Mucosa of descending colon (tissue), 3 donors: ENCODE measurements around the gene CHN2. TPM values are rescaled to one million over a fixed set of nuclear protein-coding genes. Genes with fewer than 3 reads are reported as not detected.

Experiments used
- ATAC-seq: fragments of 200-7000 bp; cut with Tn5 transposase; one replicate; pipeline ENCODE4 v1.9.1; 2020; ENCODE audit warnings: mild to moderate bottlenecking, moderate library complexity
- DNase-seq, 3 donors: peaks; one replicate each; pipeline ENCODE4 v3.0.0-alpha.2; 2020
- H3K36me3 ChIP-seq: fragments of 200-600 bp; one replicate; pipeline ENCODE4 v1.8.0; 2021; ENCODE audit warnings: low read depth, mild to moderate bottlenecking
- H3K4me1 ChIP-seq: fragments of 200-600 bp; one replicate; pipeline ENCODE4 v1.8.0; 2021; ENCODE audit warnings: low read depth, mild to moderate bottlenecking
- H3K4me3 ChIP-seq: fragments of 200-600 bp; one replicate; pipeline ENCODE4 v1.8.0; 2021; ENCODE audit warnings: mild to moderate bottlenecking
- H3K9me3 ChIP-seq: fragments of 200-600 bp; one replicate; pipeline ENCODE4 v1.8.0; 2021; ENCODE audit warnings: mild to moderate bottlenecking
- intact Hi-C, 2 donors: fragments of 100-400 bp; cut with DNase I in 1 of 2; cut with micrococcal nuclease in 1 of 2; formaldehyde crosslinking; loops; one replicate each; pipeline versions ENCODE4 v1.11.0 to v1.11.1; 2022; cut with DNase I, micrococcal nuclease
- total RNA-seq, 3 donors: library from RNA; stranded (reverse); fragmentation: NEBNext Ultra II Directional in 2 of 3; extraction: Animal tissue kit (Norgen Biotek cat#: 25700) in 2 of 3; gene quantifications; one replicate each; pipeline versions ENCODE4 v1.2.1 to v1.2.4, GENCODE V29; 2021 to 2023
- TF ChIP-seq, protein P1 (sequence below): fragments of 200-600 bp; IDR thresholded peaks from one replicate; pipeline ENCODE4 v1.8.0; 2022; ENCODE audit warnings: antibody characterized with exemption, mild to moderate bottlenecking
- donor health status: DM: no; HTN: no; CAD: no; lungs with moderate emphysema.
- donor health status: DM: no; HTN: no; CAD: no.
- donor health status: DM: no; HTN: yes; CAD: no.

CHN2 gene
- total RNA-seq, 3 donors from 2014 or later = 18.7 to 41.5 (median 27.6) TPM

DNA sequence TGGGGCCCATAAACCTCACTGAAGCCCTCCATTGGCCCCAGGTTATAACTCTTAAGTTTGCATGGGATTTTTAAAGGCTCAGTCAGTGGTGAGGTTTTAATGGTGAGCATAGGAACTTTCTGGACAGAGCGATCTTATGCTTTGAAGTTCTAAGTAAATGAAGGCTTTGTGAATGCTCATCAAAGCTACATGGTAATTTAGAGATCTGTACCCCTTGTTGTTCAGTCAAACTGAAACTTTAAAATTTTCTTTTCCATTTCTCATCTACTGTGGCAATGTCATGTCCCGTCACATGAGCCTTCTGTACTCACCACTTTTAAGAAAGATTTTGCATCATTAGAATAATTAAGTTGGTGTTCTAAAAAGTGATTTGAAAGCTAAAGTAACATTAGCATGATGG lies 39.9 kb downstream of the CHN2 start:
- Histone ChIP-seq H3K4me3 (no peak overlapping the region), H3K9me3 (no peaks in the 10 kb centered on the region), H3K36me3 (no peaks in the 10 kb centered on the region), H3K4me1 (no peaks in the 10 kb centered on the region)
- DNase-seq (no peak), ATAC-seq (no peak)
- intact Hi-C loops = no loop called here
- TF ChIP-seq, protein P1, sequence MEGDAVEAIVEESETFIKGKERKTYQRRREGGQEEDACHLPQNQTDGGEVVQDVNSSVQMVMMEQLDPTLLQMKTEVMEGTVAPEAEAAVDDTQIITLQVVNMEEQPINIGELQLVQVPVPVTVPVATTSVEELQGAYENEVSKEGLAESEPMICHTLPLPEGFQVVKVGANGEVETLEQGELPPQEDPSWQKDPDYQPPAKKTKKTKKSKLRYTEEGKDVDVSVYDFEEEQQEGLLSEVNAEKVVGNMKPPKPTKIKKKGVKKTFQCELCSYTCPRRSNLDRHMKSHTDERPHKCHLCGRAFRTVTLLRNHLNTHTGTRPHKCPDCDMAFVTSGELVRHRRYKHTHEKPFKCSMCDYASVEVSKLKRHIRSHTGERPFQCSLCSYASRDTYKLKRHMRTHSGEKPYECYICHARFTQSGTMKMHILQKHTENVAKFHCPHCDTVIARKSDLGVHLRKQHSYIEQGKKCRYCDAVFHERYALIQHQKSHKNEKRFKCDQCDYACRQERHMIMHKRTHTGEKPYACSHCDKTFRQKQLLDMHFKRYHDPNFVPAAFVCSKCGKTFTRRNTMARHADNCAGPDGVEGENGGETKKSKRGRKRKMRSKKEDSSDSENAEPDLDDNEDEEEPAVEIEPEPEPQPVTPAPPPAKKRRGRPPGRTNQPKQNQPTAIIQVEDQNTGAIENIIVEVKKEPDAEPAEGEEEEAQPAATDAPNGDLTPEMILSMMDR = no peak

DNA sequence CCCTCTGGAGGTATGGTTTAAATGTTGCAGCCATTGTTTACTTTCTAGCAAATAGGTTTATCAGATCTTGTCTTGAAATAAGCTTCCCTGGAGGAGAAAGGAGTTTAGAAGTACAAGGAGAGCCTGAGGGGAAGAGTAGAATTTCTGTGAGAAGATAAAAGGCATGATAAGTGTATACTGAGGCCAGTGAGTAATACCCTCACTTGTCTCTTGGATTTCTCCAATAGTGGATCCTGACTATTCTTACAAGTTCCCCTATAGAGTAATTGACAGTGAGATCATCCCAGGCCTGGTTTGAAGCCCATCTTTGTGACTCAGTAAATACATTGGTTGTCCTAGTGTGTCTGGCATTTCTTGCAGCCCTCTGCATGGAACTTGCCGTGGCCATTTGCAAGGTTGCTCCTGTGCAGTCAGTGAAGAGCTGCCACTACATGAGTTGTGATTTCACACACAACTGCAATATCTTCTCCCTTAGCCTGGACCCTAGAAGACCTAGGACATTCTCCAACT lies 41.6 kb downstream of the CHN2 start:
- no peak for DNase-seq
- no peak for ATAC-seq
- Histone ChIP-seq H3K36me3 (no peaks in the 10 kb centered on the region), H3K9me3 (no peaks in the 10 kb centered on the region), H3K4me1 (no peaks in the 10 kb centered on the region), H3K4me3 (no peak overlapping the region)
- intact Hi-C loops = no loop called here
- TF ChIP-seq, protein P1 = no peak

DNA sequence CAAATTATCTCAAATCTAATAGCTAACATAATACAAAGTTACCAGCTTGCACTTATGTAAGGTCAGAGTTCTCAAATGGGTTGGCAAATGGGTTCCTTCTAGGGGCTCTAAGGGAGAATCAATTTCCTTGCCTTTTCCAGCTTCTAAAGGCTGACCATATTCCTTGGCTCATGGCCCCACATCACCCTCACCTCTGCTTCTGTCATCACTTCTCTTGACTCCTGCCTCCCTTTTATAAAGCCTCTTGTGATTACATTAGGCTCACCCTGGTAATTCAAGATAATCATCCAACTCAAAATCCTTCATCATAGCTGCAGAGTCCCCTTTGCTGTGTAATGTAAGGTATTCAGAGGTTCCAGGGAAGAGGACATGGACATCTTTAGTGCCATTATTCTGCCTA lies 42.1 kb downstream of the CHN2 start:
- ATAC-seq = no peak
- TF ChIP-seq, protein P1 = no peak
- H3K4me1 ChIP-seq = no peaks in the 10 kb centered on the region
- no peaks in the 10 kb centered on the region for H3K36me3 ChIP-seq
- DNase-seq = no peak
- no peak overlapping the region for H3K4me3 ChIP-seq
- intact Hi-C loops = no loop called here
- no peaks in the 10 kb centered on the region for H3K9me3 ChIP-seq

DNA sequence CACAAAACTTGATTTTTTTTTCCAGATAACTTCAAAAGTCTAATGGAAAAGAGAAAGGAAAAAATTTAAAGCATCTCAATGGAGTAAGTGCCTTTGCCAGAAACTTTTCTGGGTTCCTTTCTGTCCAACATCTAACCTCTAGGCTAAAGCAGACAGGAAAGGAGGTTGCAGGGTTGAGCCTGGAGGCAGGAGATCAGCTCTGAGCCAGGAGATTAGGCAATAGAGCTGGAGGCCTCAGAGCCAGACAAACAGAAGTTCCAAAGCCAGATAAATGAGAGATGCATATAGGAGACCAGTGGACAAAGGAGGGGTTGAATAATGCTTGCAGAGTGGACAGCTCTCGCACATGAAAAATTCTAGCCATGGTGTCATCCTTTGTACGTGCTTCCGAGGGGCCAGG lies 42.9 kb downstream of the CHN2 start:
- Histone ChIP-seq H3K4me3 (no peak overlapping the region), H3K9me3 (no peaks in the 10 kb centered on the region), H3K4me1 (no peaks in the 10 kb centered on the region), H3K36me3 (no peaks in the 10 kb centered on the region)
- no peak for ATAC-seq
- intact Hi-C loops = no loop called here
- no peak for DNase-seq
- TF ChIP-seq, protein P1 = no peak

DNA sequence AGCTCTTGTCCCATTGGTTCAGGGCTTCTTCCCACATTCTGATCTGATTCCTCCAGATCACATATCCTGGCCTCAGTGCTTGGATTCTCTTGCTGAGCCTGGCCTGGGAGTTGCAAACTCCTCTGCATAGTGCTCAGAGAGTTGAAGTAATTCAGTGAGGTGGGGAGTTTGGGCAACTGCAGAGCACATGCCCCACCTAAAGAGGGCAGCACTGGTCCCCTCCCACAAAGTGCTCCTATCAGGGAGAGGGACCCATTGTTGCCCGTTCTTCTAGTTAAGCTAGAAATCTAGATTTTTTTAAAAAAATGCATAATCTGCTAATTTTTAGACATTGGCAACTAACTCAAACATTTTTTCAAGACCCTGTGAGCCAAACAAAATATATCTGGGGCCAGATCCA lies 45.1 kb downstream of the CHN2 start:
- Histone ChIP-seq H3K9me3 (no peaks in the 10 kb centered on the region), H3K4me3 (no peak overlapping the region), H3K36me3 (no peaks in the 10 kb centered on the region), H3K4me1 (no peaks in the 10 kb centered on the region)
- TF ChIP-seq, protein P1 = peak; percentile 44
- DNase-seq = peak in 2 of 3 donors; percentile 23 to 53
- ATAC-seq = peak; percentile 73
- intact Hi-C loops = no loop called here

DNA sequence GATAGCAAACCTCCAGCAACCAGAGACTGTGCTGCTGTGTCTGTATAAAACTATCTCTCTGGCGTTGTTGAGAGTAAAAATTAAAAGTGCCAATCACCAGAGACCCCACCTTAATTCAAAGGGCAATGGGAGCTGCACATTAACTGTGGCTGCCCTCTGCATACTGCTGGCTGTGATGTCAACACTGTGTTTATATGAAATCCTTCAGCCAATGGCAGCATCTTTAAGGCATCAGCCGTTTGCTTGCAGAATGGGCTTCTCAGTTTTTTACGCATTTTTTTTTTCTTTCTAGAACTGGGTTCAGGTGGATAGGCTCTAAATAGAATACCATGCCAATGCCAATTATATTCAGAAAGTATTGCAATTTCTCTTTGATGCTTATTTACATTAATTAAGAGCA lies 47.7 kb downstream of the CHN2 start:
- ATAC-seq (no peak), DNase-seq (no peak)
- no peaks in the 10 kb centered on the region for H3K36me3 ChIP-seq
- no peak overlapping the region for H3K4me3 ChIP-seq
- H3K4me1 ChIP-seq = no peaks in the 10 kb centered on the region
- TF ChIP-seq, protein P1 = no peak
- no peaks in the 10 kb centered on the region for H3K9me3 ChIP-seq
- intact Hi-C loops = no loop called here
